Rectal smooth muscle tissue (tissue), 1 donor: ENCODE results near the gene CAMTA1.
A peak's percentile ranks its signal among the peaks of the same experiment; 100 is the strongest.

Experiments used
- H3K27ac ChIP-seq: one replicate; pipeline ENCODE4 v1.7.0; 2013; ENCODE audit warnings: low read depth, low read length, inconsistent platforms
- H3K27me3 ChIP-seq: one replicate; pipeline ENCODE4 v1.7.0; 2013; ENCODE audit warnings: low read length; ENCODE audit not compliant: control insufficient read depth, insufficient read depth
- H3K36me3 ChIP-seq: one replicate; pipeline ENCODE4 v1.7.0; 2013; ENCODE audit warnings: low read length; ENCODE audit not compliant: control insufficient read depth, insufficient read depth
- H3K4me1 ChIP-seq: one replicate; pipeline ENCODE4 v1.7.0; 2013; ENCODE audit warnings: low read length; ENCODE audit not compliant: control insufficient read depth, insufficient read depth
- H3K4me3 ChIP-seq: one replicate; pipeline ENCODE4 v1.7.0; 2013; ENCODE audit warnings: low read length
- H3K9ac ChIP-seq: one replicate; pipeline ENCODE4 v1.7.0; 2013; ENCODE audit warnings: low read length

Gene CAMTA1

DNA sequence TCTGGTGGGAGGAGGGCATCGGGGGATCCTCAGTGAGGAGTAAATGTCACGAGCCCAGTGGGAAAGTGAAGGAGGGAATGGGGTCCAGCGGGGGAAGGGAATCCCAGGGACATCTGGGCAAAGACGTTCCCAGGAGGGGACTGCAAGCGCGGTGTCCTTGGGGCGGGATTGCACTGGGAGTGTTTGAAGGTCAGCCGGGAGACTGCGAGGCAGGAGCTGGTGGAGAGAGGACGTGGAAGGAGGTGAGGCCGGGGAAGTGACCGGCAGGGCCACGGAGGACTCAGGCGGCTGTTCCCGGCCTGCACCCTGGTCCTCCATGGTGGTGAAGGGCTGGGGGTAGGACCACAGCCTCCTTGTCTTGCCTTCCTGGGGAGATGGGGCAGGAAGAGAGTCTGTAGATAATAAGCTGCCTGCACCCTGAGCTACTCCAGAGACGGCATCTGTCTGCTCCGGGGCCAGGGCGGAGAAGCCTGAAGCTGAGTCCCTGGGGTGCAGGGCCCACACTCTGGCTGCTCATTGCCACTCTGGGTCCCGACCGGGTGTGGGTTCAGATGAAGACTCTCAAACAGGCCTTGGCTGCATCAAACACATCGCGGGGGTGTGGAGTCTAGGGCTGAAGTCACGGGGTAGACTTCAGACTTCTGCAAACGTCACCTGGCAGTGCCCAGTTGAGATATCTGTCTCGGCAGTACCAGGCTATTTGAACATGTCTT lies 264.8 kb downstream of the CAMTA1 start:
- H3K27ac ChIP-seq: no peak overlapping the region
- no peaks in the 10 kb centered on the region for H3K4me1 ChIP-seq
- H3K9ac ChIP-seq: no peak overlapping the region
- no peaks in the 10 kb centered on the region for H3K36me3 ChIP-seq
- no peak overlapping the region for H3K4me3 ChIP-seq
- H3K27me3 ChIP-seq: no peaks in the 10 kb centered on the region

DNA sequence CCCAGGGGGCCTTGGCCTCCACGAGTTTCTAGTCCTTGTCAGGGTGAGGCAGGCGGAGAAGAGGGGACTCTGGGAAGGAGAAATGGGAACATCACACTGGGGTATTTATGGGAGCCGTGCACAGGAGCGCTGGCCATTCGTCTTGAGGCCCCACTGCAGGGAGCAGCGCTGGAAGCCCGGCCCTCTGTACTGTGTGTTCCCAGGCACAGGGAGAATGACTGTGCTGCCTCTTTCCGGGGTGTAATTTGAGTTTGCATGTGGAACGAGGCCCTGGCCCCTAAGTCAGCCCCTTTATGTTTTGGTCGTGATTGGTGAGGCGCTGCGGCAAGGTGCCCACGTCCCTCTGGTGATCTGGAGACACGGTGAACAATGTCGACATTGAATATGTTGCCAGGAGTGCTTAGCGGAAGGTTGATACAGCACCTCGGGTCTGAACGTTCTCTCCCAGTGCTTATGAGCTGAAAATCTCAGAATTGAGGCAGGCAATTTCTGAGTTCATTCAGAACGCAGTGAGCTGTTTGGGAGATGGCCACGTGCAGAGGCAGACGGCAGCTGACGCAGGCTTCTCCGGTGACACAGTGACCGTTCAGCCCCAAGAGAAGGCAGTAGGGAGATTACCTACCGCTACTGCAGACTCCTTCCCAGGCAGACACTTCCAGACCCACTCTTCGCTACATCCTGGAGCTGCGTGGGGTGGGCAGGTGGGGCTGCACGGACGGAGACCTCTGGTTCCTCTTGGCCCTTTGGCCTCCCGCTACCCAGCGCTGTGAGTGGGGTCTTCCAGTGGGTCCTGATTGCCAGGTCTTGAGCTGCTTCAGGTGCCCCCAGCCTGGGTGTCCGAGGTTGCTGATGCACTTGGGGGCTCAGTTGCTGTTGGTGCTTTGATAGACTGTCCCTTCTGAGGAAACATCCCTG lies 265.8 kb downstream of the CAMTA1 start:
- H3K4me1 ChIP-seq: no peaks in the 10 kb centered on the region
- no peak overlapping the region for H3K4me3 ChIP-seq
- H3K27ac ChIP-seq: no peak overlapping the region
- no peaks in the 10 kb centered on the region for H3K27me3 ChIP-seq
- no peaks in the 10 kb centered on the region for H3K36me3 ChIP-seq
- no peak overlapping the region for H3K9ac ChIP-seq

- H3K36me3 ChIP-seq: no peaks in the 10 kb centered on the region
- no peaks in the 10 kb centered on the region for H3K4me1 ChIP-seq
- H3K27ac ChIP-seq: no peak overlapping the region
- no peak overlapping the region for H3K4me3 ChIP-seq
- no peak overlapping the region for H3K9ac ChIP-seq
- no peaks in the 10 kb centered on the region for H3K27me3 ChIP-seq
These were observed 267.4 kb downstream of the CAMTA1 start for GRCh38 chr1:7052701-7053100.

- Histone ChIP-seq H3K27me3 (no peaks in the 10 kb centered on the region), H3K9ac (no peak overlapping the region), H3K36me3 (no peaks in the 10 kb centered on the region), H3K27ac (no peak overlapping the region), H3K4me1 (no peaks in the 10 kb centered on the region), H3K4me3 (no peak overlapping the region)
These were observed 275.5 kb downstream of the CAMTA1 start for GRCh38 chr1:7060745-7061144.

GRCh38 chr1:7062346-7063061 lies 277.2 kb downstream of the CAMTA1 start:
- Histone ChIP-seq H3K9ac (no peak overlapping the region), H3K36me3 (no peaks in the 10 kb centered on the region), H3K27me3 (no peaks in the 10 kb centered on the region), H3K27ac (no peak overlapping the region), H3K4me3 (no peak overlapping the region), H3K4me1 (no peaks in the 10 kb centered on the region)

- H3K4me1 ChIP-seq: no peaks in the 10 kb centered on the region
These were observed 278.7 kb downstream of the CAMTA1 start for GRCh38 chr1:7063981-7064380.

DNA sequence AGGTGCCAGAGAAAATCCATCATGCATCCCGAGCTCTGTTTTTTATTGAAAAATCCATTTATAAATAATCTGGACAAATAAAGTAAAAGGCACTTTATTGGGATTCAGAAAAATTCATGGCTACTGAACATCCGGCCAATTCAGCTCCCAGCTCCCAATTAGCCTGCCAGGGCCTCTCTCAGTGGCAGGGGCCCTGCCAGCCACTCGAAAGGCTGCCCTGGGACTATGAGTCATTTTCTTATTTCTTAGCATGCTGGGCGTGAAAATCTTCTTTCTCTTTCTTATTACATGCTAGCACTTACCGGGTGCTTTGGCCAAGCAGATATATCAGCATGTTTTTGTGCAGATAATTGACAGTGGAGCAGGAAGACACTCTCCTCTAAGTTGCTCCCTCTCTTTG lies 283.3 kb downstream of the CAMTA1 start:
- H3K9ac ChIP-seq: no peak overlapping the region
- no peaks in the 10 kb centered on the region for H3K4me1 ChIP-seq
- H3K27me3 ChIP-seq: no peaks in the 10 kb centered on the region
- no peak overlapping the region for H3K4me3 ChIP-seq
- no peak overlapping the region for H3K27ac ChIP-seq
- H3K36me3 ChIP-seq: no peaks in the 10 kb centered on the region

More at GRCh38 chr1:7063981-7064380, 278.7 kb downstream of the CAMTA1 start:
- no peak overlapping the region for H3K27ac ChIP-seq
- H3K36me3 ChIP-seq: no peaks in the 10 kb centered on the region
- no peaks in the 10 kb centered on the region for H3K27me3 ChIP-seq
- no peak overlapping the region for H3K4me3 ChIP-seq
- no peak overlapping the region for H3K9ac ChIP-seq

GRCh38 chr1:7069931-7070330 lies 284.7 kb downstream of the CAMTA1 start:
- Histone ChIP-seq H3K27ac (no peak overlapping the region), H3K9ac (no peak overlapping the region), H3K4me1 (no peaks in the 10 kb centered on the region), H3K36me3 (no peaks in the 10 kb centered on the region), H3K4me3 (peak overlapping the region; percentile 44), H3K27me3 (no peaks in the 10 kb centered on the region)

DNA sequence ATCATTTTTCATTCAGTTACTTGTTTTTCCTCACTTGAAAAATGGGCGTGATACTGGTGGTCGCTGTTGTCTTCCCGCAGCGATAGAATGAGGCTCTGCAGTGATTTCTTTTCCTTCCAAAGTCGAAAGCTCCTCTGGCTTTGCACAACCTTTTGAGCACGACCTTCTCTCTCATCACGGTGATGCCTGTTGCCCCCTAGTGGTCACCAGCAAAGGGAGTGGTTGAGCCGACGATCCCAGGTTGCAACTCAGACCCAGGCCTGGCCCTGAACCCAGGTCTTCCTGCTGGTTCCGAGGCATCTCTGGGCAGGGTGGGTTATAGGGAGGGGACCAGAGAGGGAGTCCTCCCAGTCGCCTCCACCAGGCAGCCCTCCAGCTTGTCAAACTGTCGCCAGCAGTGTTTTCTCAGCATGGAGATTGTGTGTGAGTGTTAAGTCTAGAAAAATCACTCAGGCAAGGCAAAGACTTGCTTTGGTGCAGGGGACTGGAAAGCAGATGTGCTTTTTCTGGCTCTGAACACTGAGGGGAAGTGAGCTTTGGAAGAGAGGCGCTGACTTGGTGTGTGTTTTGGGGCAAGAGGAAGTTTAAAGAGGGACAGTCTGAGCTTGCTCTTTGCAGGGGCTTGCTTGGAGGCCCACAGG lies 285.3 kb downstream of the CAMTA1 start:
- Histone ChIP-seq H3K27ac (no peak overlapping the region), H3K4me3 (peak overlapping the region; percentile 44), H3K9ac (no peak overlapping the region), H3K36me3 (no peaks in the 10 kb centered on the region), H3K27me3 (no peaks in the 10 kb centered on the region), H3K4me1 (no peaks in the 10 kb centered on the region)

GRCh38 chr1:7076117-7076516 lies 290.9 kb downstream of the CAMTA1 start:
- no peak overlapping the region for H3K27ac ChIP-seq
- H3K4me1 ChIP-seq: no peaks in the 10 kb centered on the region
- H3K27me3 ChIP-seq: no peaks in the 10 kb centered on the region
- no peak overlapping the region for H3K4me3 ChIP-seq
- H3K9ac ChIP-seq: no peak overlapping the region
- no peaks in the 10 kb centered on the region for H3K36me3 ChIP-seq

DNA sequence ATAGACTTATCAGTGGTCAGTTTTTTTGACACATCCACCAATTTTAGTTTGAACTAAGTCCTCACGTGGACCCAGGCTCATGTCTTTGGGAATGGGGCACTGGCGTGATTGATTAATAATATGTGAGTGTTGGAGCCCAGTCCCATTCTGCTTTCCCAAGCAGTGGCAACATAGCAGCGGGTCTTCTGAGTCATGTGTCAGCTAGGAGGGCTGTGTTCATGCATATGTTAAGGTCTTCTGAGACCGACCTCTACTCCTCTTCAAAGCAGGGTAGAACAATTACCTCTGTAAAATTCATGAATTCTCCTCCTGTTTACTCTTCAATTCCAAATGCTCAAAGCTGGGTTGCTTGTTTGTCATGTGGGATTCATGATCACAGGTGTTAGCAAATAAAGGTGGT lies 291.3 kb downstream of the CAMTA1 start:
- H3K4me3 ChIP-seq: no peak overlapping the region
- no peaks in the 10 kb centered on the region for H3K27me3 ChIP-seq
- H3K4me1 ChIP-seq: no peaks in the 10 kb centered on the region
- no peak overlapping the region for H3K9ac ChIP-seq
- H3K36me3 ChIP-seq: no peaks in the 10 kb centered on the region
- no peak overlapping the region for H3K27ac ChIP-seq

DNA sequence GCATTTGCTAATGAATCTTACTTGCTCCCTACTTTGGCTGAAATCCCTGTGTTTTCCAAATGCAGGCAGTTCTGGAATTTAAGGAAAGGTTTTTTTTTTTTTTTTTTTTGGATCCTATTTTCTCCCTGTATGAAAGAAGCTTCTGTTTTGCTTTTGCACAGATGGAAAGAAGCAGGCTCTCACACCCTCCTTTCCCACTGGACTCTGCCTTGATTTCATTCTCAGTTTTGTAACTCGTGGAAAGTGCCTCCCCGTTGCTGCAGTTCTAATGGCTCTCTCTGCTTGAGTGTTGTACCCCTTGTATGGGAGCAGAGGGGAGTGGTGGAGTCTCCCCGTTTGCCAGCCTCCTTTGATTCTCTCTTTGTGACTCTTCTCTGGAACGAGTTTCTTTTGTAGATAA lies 291.9 kb downstream of the CAMTA1 start:
- Histone ChIP-seq H3K4me3 (no peak overlapping the region), H3K36me3 (no peaks in the 10 kb centered on the region), H3K27me3 (no peaks in the 10 kb centered on the region), H3K4me1 (no peaks in the 10 kb centered on the region), H3K9ac (no peak overlapping the region), H3K27ac (no peak overlapping the region)
